OCI-LY1 (cell line): ENCODE data around the gene ACO2.

ENCODE experiments used
- H2AFZ ChIP-seq: fragments of 200-600 bp; sonication (generic), shearing (Covaris generic); 2 replicates; pipeline ENCODE4 v1.6.0; 2014; ENCODE audit warnings: antibody characterized with exemption, mild to moderate bottlenecking, low read length
- H3F3A ChIP-seq: fragments of 200-600 bp; sonication (generic), shearing (Covaris generic); 2 replicates; pipeline ENCODE4 v1.6.0; 2014; ENCODE audit warnings: mild to moderate bottlenecking, antibody characterized with exemption, low read length, moderate library complexity; ENCODE audit not compliant: insufficient read depth
- H3K27ac ChIP-seq: fragments of 200-600 bp; sonication (generic); 2 replicates; pipeline ENCODE4 v1.5.1; 2014; ENCODE audit warnings: low read length, mixed run types, mild to moderate bottlenecking, low read depth; ENCODE audit not compliant: poor library complexity, severe bottlenecking
- H3K27me3 ChIP-seq: fragments of 200-600 bp; sonication (generic); 2 replicates; pipeline ENCODE4 v1.6.0; 2014; ENCODE audit warnings: antibody characterized with exemption, mild to moderate bottlenecking, low read length, moderate library complexity; ENCODE audit not compliant: insufficient read depth
- H3K36me3 ChIP-seq: fragments of 200-600 bp; sonication (generic); 2 replicates; pipeline ENCODE4 v1.6.1; 2014; ENCODE audit warnings: mild to moderate bottlenecking, antibody characterized with exemption, low read length, moderate library complexity, mixed read lengths; ENCODE audit not compliant: insufficient read depth
- H3K4me1 ChIP-seq: fragments of 200-600 bp; sonication (generic); 2 replicates; pipeline ENCODE4 v1.5.1; 2014; ENCODE audit warnings: mild to moderate bottlenecking, low read length, moderate library complexity; ENCODE audit not compliant: insufficient read depth, severe bottlenecking
- H3K4me2 ChIP-seq: fragments of 200-600 bp; sonication (generic), shearing (Covaris generic); 2 replicates; pipeline ENCODE4 v1.6.1; 2014; ENCODE audit warnings: low read length
- H3K4me3 ChIP-seq: fragments of 200-600 bp; sonication (generic); 2 replicates; pipeline ENCODE4 v1.5.1; 2014; ENCODE audit warnings: low read length, low read depth, mild to moderate bottlenecking, mixed read lengths; ENCODE audit not compliant: poor library complexity, severe bottlenecking
- H3K79me2 ChIP-seq: fragments of 200-600 bp; shearing (Covaris generic); 2 replicates; pipeline ENCODE4 v1.6.1; 2016; ENCODE audit warnings: mixed run types, low read length, mixed read lengths; ENCODE audit not compliant: insufficient read depth
- H3K9ac ChIP-seq: fragments of 200-600 bp; sonication (generic), shearing (Covaris generic); 2 replicates; pipeline ENCODE4 v1.6.1; 2014; ENCODE audit warnings: mild to moderate bottlenecking, low read length, mixed read lengths
- H3K9me2 ChIP-seq: fragments of 200-600 bp; sonication (generic), shearing (Covaris generic); 2 replicates; pipeline ENCODE4 v1.6.1; 2014; ENCODE audit warnings: low read depth, mild to moderate bottlenecking, low read length, mixed read lengths
- H3K9me3 ChIP-seq: fragments of 200-600 bp; shearing (Covaris generic); 2 replicates; pipeline ENCODE4 v1.6.1; 2014; ENCODE audit warnings: low read length, mixed read lengths
- H4K20me1 ChIP-seq: fragments of 200-600 bp; sonication (generic), shearing (Covaris generic); 2 replicates; pipeline ENCODE4 v1.6.0; 2016; ENCODE audit warnings: mild to moderate bottlenecking, low read length; ENCODE audit not compliant: insufficient read depth
- CTCF ChIP-seq: fragments of 200-600 bp; sonication (generic), shearing (Covaris generic); IDR thresholded peaks from 2 replicates; pipeline ENCODE4 v1.5.1; 2017; ENCODE audit warnings: mild to moderate bottlenecking, antibody characterized with exemption, low read length, moderate library complexity, mixed read lengths
- EZH2 ChIP-seq: fragments of 200-600 bp; sonication (generic), shearing (Covaris generic); IDR thresholded peaks from 2 replicates; pipeline ENCODE4 v1.8.0; 2017; ENCODE audit warnings: borderline replicate concordance, mixed run types, mild to moderate bottlenecking, antibody characterized with exemption, low read length, moderate library complexity, mixed read lengths

ACO2 gene

DNA sequence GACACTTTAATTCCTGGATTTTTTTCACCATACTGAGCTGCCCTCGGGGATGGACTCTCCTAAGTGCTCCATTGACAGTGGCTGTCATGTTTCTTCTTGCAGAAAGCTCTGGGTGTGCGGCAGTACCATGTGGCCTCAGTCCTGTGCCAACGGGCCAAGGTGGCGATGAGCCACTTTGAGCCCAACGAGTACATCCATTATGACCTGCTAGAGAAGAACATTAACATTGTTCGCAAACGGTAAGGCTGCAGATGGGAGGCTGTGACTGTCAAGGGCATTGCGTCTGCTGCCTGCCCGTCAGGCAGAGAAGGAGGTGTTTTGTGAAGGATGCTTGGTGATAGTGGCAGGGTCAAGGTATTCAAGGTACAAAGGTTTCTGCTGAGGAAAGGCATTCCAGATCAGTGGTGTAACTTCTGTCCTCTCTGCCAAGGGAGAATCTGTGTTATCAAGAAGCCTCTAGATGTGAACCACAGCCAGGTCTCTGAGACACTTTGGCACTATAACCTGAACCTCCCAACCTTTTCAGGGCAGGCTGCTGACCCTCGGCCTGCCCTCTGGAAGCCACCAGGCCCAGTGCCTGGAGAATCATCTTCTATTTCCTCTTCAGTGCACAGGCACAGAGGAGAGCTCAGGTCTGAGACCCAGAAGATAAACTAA, 30.8 kb downstream of the ACO2 start:
- no peaks in the 10 kb centered on the region for H4K20me1 ChIP-seq
- no peak overlapping the region for H3K9ac ChIP-seq
- H3K36me3 ChIP-seq = peaks cover 52% of the 10 kb centered on the region
- no peak overlapping the region for H2AFZ ChIP-seq
- no peak overlapping the region for H3K27ac ChIP-seq
- no peaks in the 10 kb centered on the region for H3K9me2 ChIP-seq
- H3F3A ChIP-seq = no peaks in the 10 kb centered on the region
- H3K79me2 ChIP-seq = peaks cover 2% of the 10 kb centered on the region; the same call in 1 of the 2 replicates
- H3K4me2 ChIP-seq = no peak overlapping the region
- no peaks in the 10 kb centered on the region for H3K27me3 ChIP-seq
- no peak overlapping the region for H3K4me3 ChIP-seq
- TF ChIP-seq EZH2 (no peak), CTCF (no peak)
- peaks cover 11% of the 10 kb centered on the region for H3K4me1 ChIP-seq
- no peaks in the 10 kb centered on the region for H3K9me3 ChIP-seq

DNA sequence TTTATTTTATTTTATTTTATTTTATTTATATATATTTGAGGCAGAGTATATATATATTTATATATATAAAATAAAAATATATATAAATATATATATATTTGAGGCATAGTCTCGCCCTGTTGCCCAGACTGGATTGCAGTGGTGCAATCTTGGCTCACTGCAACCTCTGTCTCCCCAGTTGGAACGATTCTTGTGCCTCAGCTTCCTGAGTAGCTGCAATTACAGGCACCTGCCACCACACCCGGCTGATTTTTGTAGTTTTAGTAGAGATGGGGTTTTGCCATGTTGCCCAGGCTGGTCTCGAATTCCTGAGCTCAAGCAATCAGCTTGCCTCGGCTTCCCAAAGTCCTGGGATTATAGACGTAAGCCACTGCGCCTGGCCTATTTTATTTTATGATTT, 31.4 kb downstream of the ACO2 start:
- H3K36me3 ChIP-seq = peaks cover 48% of the 10 kb centered on the region
- H2AFZ ChIP-seq = no peak overlapping the region
- H3K9me3 ChIP-seq = no peaks in the 10 kb centered on the region
- no peaks in the 10 kb centered on the region for H3K27me3 ChIP-seq
- H3K79me2 ChIP-seq = peaks cover 2% of the 10 kb centered on the region; the same call in 1 of the 2 replicates
- H3K4me2 ChIP-seq = no peak overlapping the region
- no peak overlapping the region for H3K27ac ChIP-seq
- no peaks in the 10 kb centered on the region for H3F3A ChIP-seq
- H3K4me1 ChIP-seq = peaks cover 11% of the 10 kb centered on the region
- no peaks in the 10 kb centered on the region for H3K9me2 ChIP-seq
- no peak overlapping the region for H3K9ac ChIP-seq
- no peak for TF ChIP-seq EZH2
- TF ChIP-seq CTCF = no peak
- no peak overlapping the region for H3K4me3 ChIP-seq
- H4K20me1 ChIP-seq = no peaks in the 10 kb centered on the region

GRCh38 chr22:41501209-41501608, 32.3 kb downstream of the ACO2 start:
- peaks cover 11% of the 10 kb centered on the region for H3K4me1 ChIP-seq
- TF ChIP-seq EZH2 (no peak), CTCF (peak; percentile 71)
- H3K9ac ChIP-seq = no peak overlapping the region
- H3F3A ChIP-seq = no peaks in the 10 kb centered on the region
- H3K27me3 ChIP-seq = no peaks in the 10 kb centered on the region
- peaks cover 51% of the 10 kb centered on the region for H3K36me3 ChIP-seq
- no peaks in the 10 kb centered on the region for H3K9me3 ChIP-seq
- H3K4me3 ChIP-seq = no peak overlapping the region
- H3K4me2 ChIP-seq = no peak overlapping the region
- no peaks in the 10 kb centered on the region; the same call in 1 of the 2 replicates for H3K79me2 ChIP-seq
- H2AFZ ChIP-seq = no peak overlapping the region
- no peaks in the 10 kb centered on the region for H3K9me2 ChIP-seq
- no peaks in the 10 kb centered on the region for H4K20me1 ChIP-seq
- H3K27ac ChIP-seq = no peak overlapping the region
